ENCODE data around the gene RNF123. TPM values are rescaled to one million over a fixed set of nuclear protein-coding genes. Genes with fewer than 3 reads are reported as not detected.

Gene RNF123
- total RNA-seq, 1 donor from 2014 or later: 25.8 TPM

GRCh38 chr3:49699281-49699979 is 10.1 kb downstream of the RNF123 start:
- H3K36me3 ChIP-seq: peaks cover 0 to 33% of the 10 kb centered on the region in 2 donors
- H3K9me3 ChIP-seq: no peaks in the 10 kb centered on the region
- no peak overlapping the region for H3K4me3 ChIP-seq
- no peak for DNase-seq (ENCODE audit: extremely low spot score in 2 of 2)
- H3K27ac ChIP-seq: no peak overlapping the region
- no peaks in the 10 kb centered on the region for H3K4me1 ChIP-seq
- no peaks in the 10 kb centered on the region for H3K27me3 ChIP-seq
- intact Hi-C loops (cut with DNase I): no loop called here
- TF ChIP-seq, protein P1, sequence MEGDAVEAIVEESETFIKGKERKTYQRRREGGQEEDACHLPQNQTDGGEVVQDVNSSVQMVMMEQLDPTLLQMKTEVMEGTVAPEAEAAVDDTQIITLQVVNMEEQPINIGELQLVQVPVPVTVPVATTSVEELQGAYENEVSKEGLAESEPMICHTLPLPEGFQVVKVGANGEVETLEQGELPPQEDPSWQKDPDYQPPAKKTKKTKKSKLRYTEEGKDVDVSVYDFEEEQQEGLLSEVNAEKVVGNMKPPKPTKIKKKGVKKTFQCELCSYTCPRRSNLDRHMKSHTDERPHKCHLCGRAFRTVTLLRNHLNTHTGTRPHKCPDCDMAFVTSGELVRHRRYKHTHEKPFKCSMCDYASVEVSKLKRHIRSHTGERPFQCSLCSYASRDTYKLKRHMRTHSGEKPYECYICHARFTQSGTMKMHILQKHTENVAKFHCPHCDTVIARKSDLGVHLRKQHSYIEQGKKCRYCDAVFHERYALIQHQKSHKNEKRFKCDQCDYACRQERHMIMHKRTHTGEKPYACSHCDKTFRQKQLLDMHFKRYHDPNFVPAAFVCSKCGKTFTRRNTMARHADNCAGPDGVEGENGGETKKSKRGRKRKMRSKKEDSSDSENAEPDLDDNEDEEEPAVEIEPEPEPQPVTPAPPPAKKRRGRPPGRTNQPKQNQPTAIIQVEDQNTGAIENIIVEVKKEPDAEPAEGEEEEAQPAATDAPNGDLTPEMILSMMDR (IDR thresholded peaks at IDR 0.05): no peak
- no peak for TF ChIP-seq POLR2A (IDR thresholded peaks at IDR 0.05)
- TF ChIP-seq POLR2AphosphoS5 (IDR thresholded peaks at IDR 0.05; ENCODE audit: insufficient read depth in 1 of 2, low read depth in 1 of 2): no peak

- Histone ChIP-seq H3K36me3 (peaks cover 0 to 37% of the 10 kb centered on the region in 2 donors), H3K9me3 (no peaks in the 10 kb centered on the region), H3K4me1 (no peaks in the 10 kb centered on the region), H3K27me3 (no peaks in the 10 kb centered on the region), H3K27ac (no peak overlapping the region), H3K4me3 (no peak overlapping the region)
- TF ChIP-seq, protein P1 (IDR thresholded peaks at IDR 0.05): no peak
- TF ChIP-seq POLR2A (IDR thresholded peaks at IDR 0.05) (no peak), POLR2AphosphoS5 (IDR thresholded peaks at IDR 0.05; ENCODE audit: insufficient read depth in 1 of 2, low read depth in 1 of 2) (no peak)
- DNase-seq (ENCODE audit: extremely low spot score in 2 of 2): no peak
- intact Hi-C loops (cut with DNase I): no loop called here
Measured at GRCh38 chr3:49700014-49700413, 10.7 kb downstream of the RNF123 start.

DNA sequence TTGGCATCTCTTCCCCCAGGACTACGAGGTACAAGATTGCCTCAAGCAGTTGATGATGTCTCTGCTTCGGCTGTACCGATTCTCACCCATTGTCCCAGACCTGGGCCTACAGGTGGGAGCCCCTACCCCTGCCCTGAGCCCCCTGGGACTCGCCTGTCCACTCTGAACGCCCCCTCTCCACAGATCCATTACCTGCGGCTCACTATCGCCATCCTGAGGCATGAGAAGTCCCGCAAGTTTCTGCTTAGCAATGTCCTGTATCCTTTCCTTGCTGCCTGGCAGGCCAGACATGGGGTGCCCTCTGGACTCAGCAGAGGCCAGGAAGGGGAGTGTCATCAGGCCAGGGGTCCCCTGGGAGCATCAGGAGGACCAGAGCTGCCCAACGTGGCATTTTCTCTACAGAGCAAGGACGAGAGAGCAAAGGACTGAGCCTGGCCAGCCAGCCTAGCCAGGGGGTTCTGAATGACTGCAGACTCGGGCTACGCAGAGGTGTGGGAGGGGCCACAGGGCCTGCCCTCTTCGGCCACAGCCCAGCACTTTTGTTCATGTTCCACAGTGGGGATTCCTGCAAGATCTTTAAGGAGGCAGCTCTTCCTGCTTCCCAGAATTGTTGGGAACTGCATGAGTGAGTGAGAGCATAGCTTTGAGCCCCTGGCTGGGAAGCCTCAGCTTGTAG is 11.2 kb downstream of the RNF123 start:
- DNase-seq (ENCODE audit: extremely low spot score in 2 of 2): no peak
- TF ChIP-seq POLR2A (IDR thresholded peaks at IDR 0.05) (no peak), POLR2AphosphoS5 (IDR thresholded peaks at IDR 0.05; ENCODE audit: insufficient read depth in 1 of 2, low read depth in 1 of 2) (no peak)
- TF ChIP-seq, protein P1 (IDR thresholded peaks at IDR 0.05): no peak
- H3K27ac ChIP-seq: no peak overlapping the region

GRCh38 chr3:49701388-49702077 is 12.2 kb downstream of the RNF123 start:
- H3K9me3 ChIP-seq: no peaks in the 10 kb centered on the region
- intact Hi-C loops (cut with DNase I): no loop called here
- H3K27me3 ChIP-seq: no peaks in the 10 kb centered on the region
- H3K36me3 ChIP-seq: peaks cover 0 to 49% of the 10 kb centered on the region in 2 donors
- no peak overlapping the region for H3K4me3 ChIP-seq
- no peak overlapping the region for H3K27ac ChIP-seq
- TF ChIP-seq POLR2A (IDR thresholded peaks at IDR 0.05) (no peak), POLR2AphosphoS5 (IDR thresholded peaks at IDR 0.05; ENCODE audit: insufficient read depth in 1 of 2, low read depth in 1 of 2) (no peak)
- TF ChIP-seq, protein P1 (IDR thresholded peaks at IDR 0.05): no peak
- no peak for DNase-seq (ENCODE audit: extremely low spot score in 2 of 2)
- H3K4me1 ChIP-seq: no peaks in the 10 kb centered on the region

More for the DNA sequence above, 11.2 kb downstream of the RNF123 start:
- intact Hi-C loops (cut with DNase I): no loop called here
- H3K4me3 ChIP-seq: no peak overlapping the region
- peaks cover 0 to 41% of the 10 kb centered on the region in 2 donors for H3K36me3 ChIP-seq
- no peaks in the 10 kb centered on the region for H3K4me1 ChIP-seq
- H3K27me3 ChIP-seq: no peaks in the 10 kb centered on the region
- no peaks in the 10 kb centered on the region for H3K9me3 ChIP-seq

All from vagina (tissue), 2 donors.